Kidney (tissue), 14 donors: ENCODE measurements around the gene MAN2A1. TPM values are rescaled to one million over a fixed set of nuclear protein-coding genes. Genes with fewer than 3 reads are reported as not detected.

Experiments used
- DNase-seq, 5 donors: peaks; one replicate each; pipeline ENCODE4 v3.0.0-alpha.2; 2013 to 2020
- FAIRE-seq: peaks from 2 replicates; lab custom pipeline; 2012; peaks lifted over from hg19 to GRCh38; lab: Jason Lieb, UNC
- H3K27ac ChIP-seq, 2 donors: one replicate each; pipeline ENCODE4 v1.7.0; 2013; ENCODE audit warnings: low read depth in 2 of 2, low read length in 2 of 2, inconsistent platforms in 1 of 2
- H3K27me3 ChIP-seq: one replicate; pipeline ENCODE4 v1.7.1; 2013; ENCODE audit warnings: low read length, inconsistent platforms; ENCODE audit not compliant: control insufficient read depth, insufficient read depth
- H3K36me3 ChIP-seq, 3 donors: one replicate each; pipeline versions ENCODE4 v1.7.0 to v1.7.1; 2013; ENCODE audit warnings: low read length in 3 of 3, control low read depth in 1 of 3, inconsistent platforms in 1 of 3; ENCODE audit not compliant: insufficient read depth in 3 of 3, control insufficient read depth in 2 of 3
- H3K4me1 ChIP-seq, 3 donors: one replicate each; pipeline versions ENCODE4 v1.7.0 to v1.7.1; 2013; ENCODE audit warnings: low read length in 3 of 3, inconsistent platforms in 1 of 3, low read depth in 1 of 3; ENCODE audit not compliant: control insufficient read depth in 2 of 3, insufficient read depth in 2 of 3
- H3K4me3 ChIP-seq, 3 donors: one replicate each; pipeline versions ENCODE4 v1.7.0 to v1.8.1; 2013; ENCODE audit warnings: low read length in 3 of 3, control low read depth in 1 of 3, inconsistent platforms in 1 of 3
- H3K9ac ChIP-seq, 3 donors: one replicate each; pipeline versions ENCODE4 v1.7.0 to v1.7.1; 2013; ENCODE audit warnings: low read length in 3 of 3, control low read depth in 1 of 3, inconsistent platforms in 1 of 3
- H3K9me3 ChIP-seq, 3 donors: one replicate each; pipeline versions ENCODE4 v1.7.0 to v1.7.1; 2013; ENCODE audit warnings: low read length in 3 of 3, control low read depth in 1 of 3, inconsistent platforms in 1 of 3; ENCODE audit not compliant: control insufficient read depth in 2 of 3, insufficient read depth in 1 of 3
- CTCF ChIP-seq: IDR thresholded peaks from 3 replicates; pipeline ENCODE4 v1.5.1; 2012; ENCODE audit warnings: mild to moderate bottlenecking, moderate library complexity, borderline replicate concordance; ENCODE audit not compliant: insufficient read depth; ENCODE audit errors: extremely low read depth
- intact Hi-C: fragments of 100-400 bp; cut with DNase I; formaldehyde crosslinking; loops from one replicate; pipeline ENCODE4 v1.11.1; 2022
- polyA plus RNA-seq: library from polyadenylated mRNA; stranded (reverse); fragments of 350-450 nt; fragmentation: Illumina TruSeq; extraction: RNeasy Lipid Tissue Mini Kit (QIAGEN cat#74804); gene quantifications from one replicate; pipeline ENCODE4 v1.2.3, GENCODE V29; 2014; ENCODE audit warnings: low read depth, low replicate concordance; ENCODE audit not compliant: insufficient read depth
- total RNA-seq: library from RNA; stranded (reverse); fragmentation: NEBNext Ultra II Directional; extraction: Animal tissue kit (Norgen Biotek cat#: 25700); gene quantifications from one replicate; pipeline ENCODE4 v1.2.1, GENCODE V29; 2021
- donor health status: control.
- donor health status: control.
- donor health status: control.
- donor health status: control.
- donor health status: control.
- donor health status: DM: yes; HTN: yes; CAD: no.
- donor health status: Normal renal cell carcinoma (clear cell type).

MAN2A1 gene
- total and polyA plus RNA-seq, 2 donors from 2014 or later, result 12.7 to 69.9 TPM

GRCh38 chr5:109705596-109705995, 15.9 kb downstream of the MAN2A1 start:
- Histone ChIP-seq H3K4me3 (no peak overlapping the region), H3K4me1 (peaks cover 0 to 2% (median 0%) of the 10 kb centered on the region in 3 donors), H3K9ac (no peak overlapping the region), H3K27ac (no peak overlapping the region), H3K9me3 (no peaks in the 10 kb centered on the region), H3K36me3 (no peaks in the 10 kb centered on the region), H3K27me3 (no peaks in the 10 kb centered on the region)
- DNase-seq (no peak), FAIRE-seq (no peak)
- no peak for TF ChIP-seq CTCF
- intact Hi-C loops, result no loop called here

GRCh38 chr5:109706095-109706494, 16.4 kb downstream of the MAN2A1 start:
- intact Hi-C loops, result no loop called here
- no peak overlapping the region for H3K4me3 ChIP-seq
- DNase-seq (no peak), FAIRE-seq (no peak)
- no peaks in the 10 kb centered on the region for H3K9me3 ChIP-seq
- TF ChIP-seq CTCF, result no peak
- H3K27me3 ChIP-seq, result no peaks in the 10 kb centered on the region
- H3K27ac ChIP-seq, result no peak overlapping the region
- no peak overlapping the region for H3K9ac ChIP-seq
- no peaks in the 10 kb centered on the region for H3K36me3 ChIP-seq
- H3K4me1 ChIP-seq, result peaks cover 0 to 2% (median 0%) of the 10 kb centered on the region in 3 donors

DNA sequence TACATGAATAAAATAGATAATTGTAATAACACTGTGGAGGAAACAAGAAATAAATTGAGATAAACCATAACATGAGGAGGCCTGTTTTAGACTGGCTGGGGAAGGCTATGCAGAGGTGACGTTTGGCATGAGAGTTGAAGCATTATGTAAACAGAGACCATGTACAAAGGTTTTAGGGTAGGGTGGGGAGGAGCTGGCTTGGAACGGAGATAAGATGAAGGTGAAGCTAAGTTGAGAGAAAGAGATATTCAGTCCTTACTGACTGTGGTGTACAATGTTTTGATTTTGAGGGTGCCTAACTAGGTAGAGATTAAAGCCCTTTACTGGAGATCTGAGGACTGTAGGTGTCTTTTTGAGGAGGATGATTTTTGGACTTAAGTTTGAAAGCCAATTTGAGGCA, 17.8 kb downstream of the MAN2A1 start:
- Histone ChIP-seq H3K27ac (no peak overlapping the region), H3K4me3 (no peak overlapping the region), H3K27me3 (no peaks in the 10 kb centered on the region), H3K9me3 (no peaks in the 10 kb centered on the region), H3K9ac (no peak overlapping the region), H3K4me1 (peaks cover 0 to 5% (median 0%) of the 10 kb centered on the region in 3 donors), H3K36me3 (no peaks in the 10 kb centered on the region)
- DNase-seq (no peak), FAIRE-seq (no peak)
- intact Hi-C loops, result no loop called here
- TF ChIP-seq CTCF, result no peak

DNA sequence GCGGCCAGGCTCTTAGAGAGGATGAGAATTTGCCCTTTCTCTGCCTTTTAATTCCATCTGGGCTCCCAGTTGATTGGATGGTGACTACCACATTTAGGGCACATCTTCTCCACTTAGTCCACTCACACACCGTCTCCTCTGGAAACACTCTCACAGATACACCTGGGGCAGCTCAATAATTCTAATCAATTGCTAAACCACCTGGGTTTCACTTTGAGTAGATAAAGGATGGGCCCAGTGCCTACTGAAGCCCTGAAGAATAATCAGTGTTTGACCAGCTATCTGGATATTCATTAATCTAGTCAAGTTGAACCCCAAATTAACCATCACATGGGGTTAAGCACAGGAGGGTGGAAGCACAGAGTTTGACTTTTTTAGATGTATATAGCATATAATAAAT, 19.1 kb downstream of the MAN2A1 start:
- no peak overlapping the region for H3K4me3 ChIP-seq
- no peak for DNase-seq
- intact Hi-C loops, result no loop called here
- no peak for FAIRE-seq
- no peak for TF ChIP-seq CTCF
- H3K36me3 ChIP-seq, result no peaks in the 10 kb centered on the region
- H3K4me1 ChIP-seq, result peaks cover 0 to 5% (median 0%) of the 10 kb centered on the region in 3 donors
- H3K9ac ChIP-seq, result no peak overlapping the region
- no peak overlapping the region for H3K27ac ChIP-seq
- H3K9me3 ChIP-seq, result no peaks in the 10 kb centered on the region
- H3K27me3 ChIP-seq, result no peaks in the 10 kb centered on the region
